ENCODE data around the gene G6PD.
"Not testable (repeated sequence)": the region's sequence is repeated elsewhere in the genome, so short reads cannot be mapped to it uniquely, and the experiment has no call there.

G6PD gene

GRCh38 chrX:154546354-154547244, at the start of gene G6PD:
Gene G6PD (minus strand): TSS chrX:154546846. CDS start chrX:154546155, 691 bp downstream.
- DNase-seq (ENCODE audit: low spot score), result peak; percentile 68

DNA sequence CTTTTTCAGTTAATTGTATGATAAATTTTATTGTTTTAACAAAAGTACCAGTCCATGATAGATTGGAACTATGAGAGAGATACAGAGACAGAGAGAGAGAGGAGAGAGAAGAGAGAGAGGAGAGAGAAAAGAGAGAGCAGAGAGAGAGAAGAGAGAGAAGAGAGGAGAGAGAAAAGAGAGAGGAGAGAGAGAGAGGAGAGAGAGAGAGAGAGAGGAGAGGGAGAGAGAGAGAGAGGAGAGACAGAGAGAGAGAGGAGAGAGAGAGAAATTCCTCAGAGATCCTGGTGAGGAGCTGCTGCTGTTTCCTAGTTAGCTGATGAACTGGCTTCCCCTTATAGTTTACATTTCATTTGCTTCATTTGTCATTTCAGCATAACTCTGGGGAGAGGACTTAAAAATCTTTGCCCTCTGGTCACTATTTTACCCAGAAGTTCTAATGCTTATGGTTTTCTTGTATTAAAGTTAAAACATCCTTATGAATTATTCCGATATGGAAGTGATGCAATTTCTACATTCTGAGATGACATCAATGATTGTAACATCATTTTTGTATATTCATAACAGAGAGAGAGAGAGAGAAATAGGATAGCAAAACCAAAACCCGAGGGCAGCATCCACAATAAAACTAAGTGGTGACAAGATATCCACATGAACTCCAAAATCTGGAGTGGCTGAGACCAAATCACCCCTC, 49.1 kb upstream of the G6PD start:
- no peak for DNase-seq (ENCODE audit: low spot score)

GRCh38 chrX:154594491-154594890, 47.8 kb upstream of the G6PD start:
- no peak for DNase-seq (ENCODE audit: low spot score)

DNA sequence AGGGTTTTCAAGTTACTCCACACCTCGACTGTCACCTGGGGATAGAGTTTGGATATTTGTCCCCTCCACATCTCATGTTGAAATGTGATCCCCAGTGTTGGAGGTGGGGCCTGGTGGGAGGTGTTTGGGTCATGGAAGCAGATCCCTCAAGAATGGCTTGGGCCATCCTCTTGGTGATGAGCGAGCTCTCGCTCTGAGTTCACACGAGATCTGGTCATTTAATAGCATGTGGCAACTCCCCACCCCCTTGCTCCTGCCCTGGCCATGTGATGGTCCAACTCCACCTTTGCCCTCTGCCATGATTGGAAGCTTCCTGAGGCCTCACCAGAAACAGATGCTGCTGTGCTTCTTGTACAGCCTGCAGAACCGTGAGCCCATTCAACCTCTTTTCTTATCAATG, 46.6 kb upstream of the G6PD start:
- no peak for DNase-seq (ENCODE audit: low spot score)

DNA sequence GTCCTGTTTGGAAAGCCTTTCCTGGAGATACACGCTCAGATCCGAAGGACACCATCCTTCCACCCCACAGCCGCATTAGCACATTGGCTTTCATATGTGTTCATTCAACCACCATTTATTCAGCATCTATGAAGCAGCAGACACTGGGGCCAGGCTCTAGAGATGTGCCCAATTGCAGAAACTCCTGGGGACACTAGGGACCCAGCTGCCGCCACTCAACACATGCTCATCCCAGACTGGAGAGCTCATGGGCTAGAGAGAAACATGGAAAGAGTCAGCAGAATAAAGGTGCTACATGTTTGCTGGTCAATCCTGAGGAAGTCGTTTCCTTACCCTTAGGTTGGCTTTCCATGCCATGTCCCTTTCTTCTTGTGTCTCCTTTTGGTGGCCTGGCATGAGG, 45.9 kb upstream of the G6PD start:
- DNase-seq (ENCODE audit: low spot score), result no peak

GRCh38 chrX:154590415-154590814, 43.8 kb upstream of the G6PD start:
- not testable (repeated sequence) for DNase-seq (ENCODE audit: low spot score)

DNA sequence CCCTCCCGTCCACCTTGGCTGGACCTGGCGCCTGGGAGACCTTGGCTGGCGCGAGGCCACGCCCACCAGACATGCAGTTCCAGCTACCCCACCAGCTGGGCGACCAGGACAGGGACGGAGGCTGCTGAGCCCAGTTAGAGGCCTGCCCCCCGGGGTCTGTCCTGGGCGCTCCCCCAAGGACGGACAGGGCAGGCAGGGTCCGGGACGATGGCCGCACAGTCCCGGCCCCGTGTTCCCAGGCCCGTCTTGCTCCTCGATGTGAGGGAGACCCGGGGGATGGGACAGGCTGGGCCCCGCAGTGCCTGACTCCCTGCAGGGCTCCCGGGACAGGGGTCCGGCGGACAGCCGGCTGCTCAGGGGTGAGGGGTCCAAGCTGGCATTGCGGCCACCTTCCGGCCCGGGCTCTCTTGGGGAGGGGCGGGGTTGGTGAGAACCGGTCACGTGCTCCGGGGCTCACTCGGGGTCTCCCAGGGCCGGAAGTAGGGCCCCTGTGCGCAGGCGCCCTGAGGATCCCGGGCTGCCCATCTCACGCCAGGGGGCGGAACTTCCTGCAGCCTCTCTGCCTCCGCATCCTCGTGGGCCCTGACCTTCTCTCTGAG, 38.0 kb upstream of the G6PD start, which contains the start of gene CTAG1A:
Gene CTAG1A (plus strand): TSS at position 549 of the 599 bp plus-strand sequence. CDS start 74 bp downstream, outside the sequence.
- not testable (repeated sequence) for DNase-seq (ENCODE audit: low spot score)

- DNase-seq (ENCODE audit: low spot score), result not testable (repeated sequence)
These were observed 36.3 kb upstream of the G6PD start for GRCh38 chrX:154582994-154583393.

DNA sequence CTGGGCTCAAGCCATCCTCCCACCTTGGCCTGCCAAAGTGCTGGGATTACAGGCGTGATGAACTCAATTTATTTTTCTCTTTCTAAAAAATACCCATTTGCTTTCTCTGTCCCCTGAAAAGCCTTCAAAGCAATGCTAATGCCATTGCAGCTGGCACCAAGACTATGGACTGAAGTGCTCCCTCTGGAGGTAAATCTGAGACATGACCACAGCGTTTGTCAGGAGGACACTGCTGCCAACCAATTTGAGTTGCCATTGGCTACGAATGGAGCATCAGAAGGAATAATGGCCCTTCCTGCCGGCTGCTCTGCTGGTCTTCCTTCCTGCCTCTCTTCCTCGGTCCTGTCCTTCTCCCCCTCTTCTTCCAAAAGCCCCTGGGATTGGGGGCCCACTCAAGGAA, 28.4 kb upstream of the G6PD start:
- not testable (repeated sequence) for DNase-seq (ENCODE audit: low spot score)

DNA sequence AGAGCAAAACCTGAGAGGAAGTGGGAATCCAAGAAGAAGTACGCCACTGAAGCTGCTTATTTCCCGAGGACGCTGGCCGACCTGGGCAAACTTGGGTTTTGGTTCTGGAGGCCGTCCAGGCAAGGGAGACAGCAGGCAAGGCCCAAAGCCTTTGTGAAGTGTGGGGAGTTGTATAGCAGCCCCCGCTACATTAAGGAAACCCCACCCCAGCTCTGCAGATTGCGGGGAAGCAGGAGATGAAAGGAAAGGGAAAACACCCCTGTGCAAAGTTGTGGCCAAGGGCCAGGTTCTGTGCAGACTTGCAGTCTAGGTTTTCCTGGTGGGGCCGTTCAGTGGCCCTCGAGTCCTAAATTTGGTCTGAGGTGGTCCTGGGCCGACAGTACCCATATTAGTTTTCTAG, 26.4 kb upstream of the G6PD start:
- not testable (repeated sequence) for DNase-seq (ENCODE audit: low spot score)

DNA sequence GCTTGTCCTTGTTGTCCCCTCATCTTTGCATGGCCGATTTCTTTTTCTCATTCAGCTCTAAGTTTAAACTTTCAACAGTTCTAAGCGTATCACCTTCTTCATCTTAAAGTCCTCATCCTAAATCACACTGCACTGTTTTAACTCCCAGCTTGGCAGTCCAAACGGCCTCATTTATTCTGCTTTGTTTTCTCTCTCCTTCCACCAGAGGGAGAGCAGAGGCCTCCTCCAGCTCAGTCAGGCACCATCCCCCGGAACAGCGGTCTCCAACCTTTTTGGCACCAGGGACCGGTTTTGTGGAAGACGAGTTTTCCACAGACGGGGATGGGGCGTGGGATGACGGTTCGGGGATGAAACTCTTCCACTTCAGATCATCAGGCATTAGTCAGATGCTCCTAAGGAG, 23.7 kb upstream of the G6PD start:
- not testable (repeated sequence) for DNase-seq (ENCODE audit: low spot score)

DNA sequence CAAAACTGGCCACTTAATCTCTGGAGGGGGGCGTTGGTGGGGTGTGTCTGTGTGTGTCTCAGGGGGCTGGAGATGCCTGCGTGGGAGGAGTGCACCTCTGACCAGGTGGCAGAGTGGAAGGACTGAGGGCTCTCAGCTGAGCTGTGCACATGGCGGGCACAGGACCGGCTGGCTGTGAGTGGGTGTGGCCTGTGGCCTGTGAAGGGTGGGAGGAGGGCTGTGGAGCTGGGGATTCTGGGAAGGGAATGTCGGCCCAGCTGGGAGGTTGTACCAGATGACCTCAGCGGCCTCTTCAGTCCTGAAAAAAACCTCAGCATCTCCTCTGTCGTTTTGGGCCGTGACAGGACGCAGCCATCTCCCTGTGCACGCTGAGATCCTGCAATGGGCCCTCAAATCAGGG, 15.6 kb upstream of the G6PD start:
- DNase-seq (ENCODE audit: low spot score), result not testable (repeated sequence)

DNA sequence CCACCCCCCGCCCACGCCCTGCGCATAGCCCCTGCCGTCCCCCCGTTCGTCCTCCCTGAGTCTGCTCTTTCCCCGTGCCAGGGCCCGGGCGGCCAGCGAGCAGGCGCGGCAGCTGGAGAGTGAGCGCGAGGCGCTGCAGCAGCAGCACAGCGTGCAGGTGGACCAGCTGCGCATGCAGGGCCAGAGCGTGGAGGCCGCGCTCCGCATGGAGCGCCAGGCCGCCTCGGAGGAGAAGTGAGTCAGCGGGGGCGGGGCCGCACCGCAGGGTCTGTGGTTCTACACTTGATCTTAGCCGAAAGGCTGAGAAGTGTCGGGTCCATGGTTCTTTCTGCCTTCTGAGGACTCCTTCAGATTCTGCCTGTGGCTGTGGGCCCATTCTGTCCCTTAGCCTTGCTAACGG, 13.7 kb upstream of the G6PD start:
- DNase-seq (ENCODE audit: low spot score), result not testable (repeated sequence)

- DNase-seq (ENCODE audit: low spot score), result not testable (repeated sequence)
These were observed 12.2 kb upstream of the G6PD start for GRCh38 chrX:154558896-154559295.

DNA sequence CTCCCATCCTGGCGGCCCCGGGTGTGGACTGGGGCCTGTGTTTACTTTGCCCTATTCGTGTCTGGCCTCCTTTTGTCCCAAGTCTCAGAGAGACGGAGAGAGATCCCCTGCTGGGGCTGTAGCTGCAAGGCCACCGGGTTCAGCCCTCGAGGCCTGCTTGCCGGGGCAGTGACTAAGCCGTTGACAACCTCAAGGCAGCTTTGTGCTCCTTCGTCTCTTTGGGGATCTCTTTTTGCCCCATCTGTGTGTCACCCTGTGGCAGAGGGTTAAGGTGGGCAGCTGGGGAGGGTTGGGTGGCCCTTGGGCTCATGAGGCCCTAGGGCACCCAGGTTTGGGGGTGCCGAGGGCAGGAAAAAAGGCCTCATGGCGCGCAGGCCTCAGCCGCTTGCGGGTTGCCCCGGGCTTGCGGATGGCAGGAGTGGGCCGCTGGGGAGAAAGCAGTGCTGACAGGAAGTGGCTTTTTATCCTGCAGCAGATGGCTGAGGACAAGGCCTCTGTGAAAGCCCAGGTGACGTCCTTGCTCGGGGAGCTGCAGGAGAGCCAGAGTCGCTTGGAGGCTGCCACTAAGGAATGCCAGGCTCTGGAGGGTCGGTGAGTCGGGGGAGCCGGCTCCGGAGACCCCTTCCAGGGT, 11.5 kb upstream of the G6PD start:
- DNase-seq (ENCODE audit: low spot score), result not testable (repeated sequence)

- not testable (repeated sequence) for DNase-seq (ENCODE audit: low spot score)
These were observed 5.6 kb upstream of the G6PD start for GRCh38 chrX:154552112-154552806.

DNA sequence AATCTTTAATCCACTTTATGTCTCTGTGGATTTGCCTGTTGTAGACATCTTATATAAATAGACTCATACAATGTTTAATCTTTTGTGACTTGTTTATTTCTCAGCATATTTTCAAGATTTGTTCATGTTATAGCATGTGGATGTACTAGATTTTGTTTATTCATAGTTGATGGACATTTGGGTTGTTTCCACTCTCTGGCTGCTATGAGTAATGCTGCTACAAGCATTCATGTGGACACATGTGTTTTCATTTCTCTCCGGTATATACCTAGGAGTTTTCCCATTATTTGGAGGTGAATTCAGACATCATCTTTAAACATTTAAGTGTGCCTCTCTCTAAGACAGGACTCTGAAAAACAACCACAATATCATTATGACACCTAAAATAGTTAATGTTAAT, 3.1 kb upstream of the G6PD start:
- DNase-seq (ENCODE audit: low spot score), result no peak

GRCh38 chrX:154548028-154548316, 1.3 kb upstream of the G6PD start:
- DNase-seq (ENCODE audit: low spot score), result no peak

DNA sequence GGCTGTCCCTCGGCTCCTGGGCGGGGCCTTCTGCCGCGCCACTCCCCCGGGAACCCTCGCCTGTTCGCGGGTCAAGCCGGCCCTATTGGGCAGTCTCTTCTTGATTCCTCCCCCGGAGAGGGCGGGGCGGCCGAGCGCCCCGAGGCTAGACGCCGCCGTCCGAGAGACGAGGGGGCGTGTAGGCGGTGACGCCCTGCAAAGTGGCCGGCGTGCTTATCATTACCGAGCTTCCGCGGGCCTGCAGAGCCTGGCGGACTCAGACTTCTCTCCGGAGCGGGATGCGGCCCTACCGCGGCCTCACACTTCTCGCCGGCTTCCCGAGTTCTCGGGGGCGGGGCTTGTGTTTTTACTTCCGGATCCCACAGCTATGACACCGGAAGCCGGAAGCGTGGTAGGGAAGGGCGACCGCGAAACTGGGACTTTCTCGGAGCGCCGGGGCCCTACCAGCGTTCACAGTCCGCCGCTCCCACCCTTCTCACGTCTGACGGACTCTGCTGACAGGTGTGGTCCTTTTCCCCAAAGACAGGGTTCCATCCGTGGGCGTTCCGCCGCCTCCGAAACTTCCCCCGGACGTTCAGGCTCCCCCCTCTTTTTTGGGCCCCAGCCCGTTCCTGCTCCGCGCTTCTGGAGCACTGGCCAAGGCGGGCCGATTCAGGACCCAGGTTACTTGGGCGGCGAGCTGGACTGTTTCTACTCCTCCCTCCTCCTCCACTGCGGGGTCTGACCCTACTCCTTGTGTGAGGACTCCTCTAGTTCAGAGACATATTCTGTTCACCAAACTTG, 790 bp upstream of the G6PD start, which contains the start of gene IKBKG:
Gene IKBKG (plus strand): TSS at position 376 of the 783 bp plus-strand sequence. CDS start 4,383 bp downstream, outside the sequence.
- peak; percentile 94 for DNase-seq (ENCODE audit: low spot score)

DNA sequence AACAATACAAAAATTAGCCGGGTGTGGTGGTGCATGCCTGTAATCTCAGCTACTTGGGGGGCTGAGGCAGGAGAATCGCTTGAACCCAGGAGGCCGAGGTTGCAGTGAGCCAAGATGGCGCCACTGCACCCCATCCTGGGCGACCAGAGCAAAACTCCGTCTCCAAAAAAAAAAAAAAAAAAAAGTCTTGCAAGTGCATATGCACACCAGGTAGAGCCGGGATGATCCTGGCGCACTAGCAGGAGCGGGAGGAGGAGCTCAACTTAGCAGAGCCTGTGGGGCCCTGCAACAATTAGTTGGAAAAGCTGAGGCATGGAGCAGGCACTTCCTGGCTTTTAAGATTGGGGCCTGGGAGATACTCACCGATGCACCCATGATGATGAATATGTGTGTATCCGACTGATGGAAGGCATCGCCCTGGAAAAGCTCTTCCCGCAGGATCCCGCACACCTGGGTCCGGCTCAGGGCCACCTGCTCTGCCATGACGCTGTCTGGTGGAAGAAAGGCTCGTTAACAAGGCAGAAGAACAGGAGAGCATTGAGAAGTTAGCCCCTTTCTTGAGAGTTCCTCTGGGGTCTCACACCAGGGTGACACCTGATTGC, 872 bp downstream of the G6PD start:
- no peak for DNase-seq (ENCODE audit: low spot score)

All from Ammon's horn (tissue), 1 donor.